Mucosa of descending colon (tissue), 3 donors: ENCODE measurements around the gene PLA2G4F. TPM values are rescaled to one million over a fixed set of nuclear protein-coding genes. Genes with fewer than 3 reads are reported as not detected.

ENCODE experiments used
- ATAC-seq: fragments of 200-7000 bp; cut with Tn5 transposase; one replicate; pipeline ENCODE4 v1.9.1; 2020; ENCODE audit warnings: mild to moderate bottlenecking, moderate library complexity
- DNase-seq, 3 donors: peaks; one replicate each; pipeline ENCODE4 v3.0.0-alpha.2; 2020
- H3K36me3 ChIP-seq: fragments of 200-600 bp; one replicate; pipeline ENCODE4 v1.8.0; 2021; ENCODE audit warnings: low read depth, mild to moderate bottlenecking
- H3K4me1 ChIP-seq: fragments of 200-600 bp; one replicate; pipeline ENCODE4 v1.8.0; 2021; ENCODE audit warnings: low read depth, mild to moderate bottlenecking
- H3K4me3 ChIP-seq: fragments of 200-600 bp; one replicate; pipeline ENCODE4 v1.8.0; 2021; ENCODE audit warnings: mild to moderate bottlenecking
- H3K9me3 ChIP-seq: fragments of 200-600 bp; one replicate; pipeline ENCODE4 v1.8.0; 2021; ENCODE audit warnings: mild to moderate bottlenecking
- CTCF ChIP-seq: fragments of 200-600 bp; IDR thresholded peaks from one replicate; pipeline ENCODE4 v1.8.0; 2022; ENCODE audit warnings: antibody characterized with exemption, mild to moderate bottlenecking
- intact Hi-C, 2 donors: fragments of 100-400 bp; cut with DNase I in 1 of 2; cut with micrococcal nuclease in 1 of 2; formaldehyde crosslinking; loops; one replicate each; pipeline versions ENCODE4 v1.11.0 to v1.11.1; 2022; cut with DNase I, micrococcal nuclease
- total RNA-seq, 3 donors: library from RNA; stranded (reverse); fragmentation: NEBNext Ultra II Directional in 2 of 3; extraction: Animal tissue kit (Norgen Biotek cat#: 25700) in 2 of 3; gene quantifications; one replicate each; pipeline versions ENCODE4 v1.2.1 to v1.2.4, GENCODE V29; 2021 to 2023
- donor health status: DM: no; HTN: no; CAD: no; lungs with moderate emphysema.
- donor health status: DM: no; HTN: no; CAD: no.
- donor health status: DM: no; HTN: yes; CAD: no.

PLA2G4F gene
- total RNA-seq, 3 donors from 2014 or later: 23.4 to 66.9 (median 41.2) TPM

GRCh38 chr15:42185801-42186200 lies 29.4 kb upstream of the PLA2G4F start:
- ATAC-seq (no peak), DNase-seq (no peak)
- H3K36me3 ChIP-seq: no peaks in the 10 kb centered on the region
- no peak overlapping the region for H3K4me3 ChIP-seq
- H3K4me1 ChIP-seq: no peaks in the 10 kb centered on the region
- intact Hi-C loops: no loop called here
- TF ChIP-seq CTCF: no peak
- H3K9me3 ChIP-seq: no peaks in the 10 kb centered on the region

DNA sequence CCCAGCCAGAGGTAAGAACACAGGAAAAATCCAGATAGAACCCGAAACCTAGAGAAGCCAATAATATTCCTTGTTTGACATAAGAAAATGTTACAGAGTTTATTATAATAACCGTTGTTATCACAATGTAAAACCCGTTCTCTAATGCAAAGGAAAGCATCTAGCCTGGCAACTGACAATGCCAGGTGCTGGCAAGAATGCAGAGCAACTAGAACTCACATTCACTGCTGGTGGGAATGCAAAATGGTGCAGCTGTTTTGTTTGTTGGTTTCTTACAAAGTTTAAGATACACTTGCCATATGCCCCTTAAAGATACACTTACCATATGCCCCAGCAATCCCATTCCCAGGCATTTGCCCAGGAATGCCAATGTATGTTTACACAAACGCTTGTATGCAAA lies 28.3 kb upstream of the PLA2G4F start:
- DNase-seq (no peak), ATAC-seq (no peak)
- Histone ChIP-seq H3K9me3 (no peaks in the 10 kb centered on the region), H3K4me1 (no peaks in the 10 kb centered on the region), H3K4me3 (no peak overlapping the region), H3K36me3 (no peaks in the 10 kb centered on the region)
- intact Hi-C loops: no loop called here
- TF ChIP-seq CTCF: no peak

DNA sequence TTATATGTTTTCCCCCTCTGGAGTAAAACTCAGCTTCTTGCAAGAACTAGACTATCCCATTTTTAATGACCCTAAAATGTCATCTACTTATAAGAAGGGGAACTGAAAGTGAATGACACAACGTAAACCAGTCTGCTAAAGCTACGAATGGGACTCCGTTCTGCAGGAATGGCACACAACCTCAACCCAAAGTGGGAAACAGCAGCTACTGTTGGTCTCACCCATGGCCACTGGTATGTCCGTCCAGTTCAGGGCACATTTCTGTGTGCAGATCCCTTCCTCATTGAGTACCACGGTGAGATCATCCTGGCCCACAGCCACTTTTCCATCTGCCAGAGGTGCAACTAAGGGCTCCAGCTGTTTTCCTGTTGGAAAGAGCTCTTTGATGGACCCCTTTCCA lies 27.9 kb upstream of the PLA2G4F start:
- TF ChIP-seq CTCF: no peak
- intact Hi-C loops: no loop called here

GRCh38 chr15:42182961-42183360 lies 26.5 kb upstream of the PLA2G4F start:
- Histone ChIP-seq H3K4me3 (no peak overlapping the region), H3K9me3 (no peaks in the 10 kb centered on the region), H3K4me1 (no peaks in the 10 kb centered on the region), H3K36me3 (peaks cover 2% of the 10 kb centered on the region)
- intact Hi-C loops: no loop called here
- ATAC-seq (no peak), DNase-seq (no peak)
- TF ChIP-seq CTCF: no peak

More for the DNA sequence above, 27.9 kb upstream of the PLA2G4F start:
- ATAC-seq (no peak), DNase-seq (peak in 1 of 3 donors; percentile 14)
- Histone ChIP-seq H3K36me3 (no peaks in the 10 kb centered on the region), H3K4me1 (no peaks in the 10 kb centered on the region), H3K9me3 (no peaks in the 10 kb centered on the region), H3K4me3 (no peak overlapping the region)

DNA sequence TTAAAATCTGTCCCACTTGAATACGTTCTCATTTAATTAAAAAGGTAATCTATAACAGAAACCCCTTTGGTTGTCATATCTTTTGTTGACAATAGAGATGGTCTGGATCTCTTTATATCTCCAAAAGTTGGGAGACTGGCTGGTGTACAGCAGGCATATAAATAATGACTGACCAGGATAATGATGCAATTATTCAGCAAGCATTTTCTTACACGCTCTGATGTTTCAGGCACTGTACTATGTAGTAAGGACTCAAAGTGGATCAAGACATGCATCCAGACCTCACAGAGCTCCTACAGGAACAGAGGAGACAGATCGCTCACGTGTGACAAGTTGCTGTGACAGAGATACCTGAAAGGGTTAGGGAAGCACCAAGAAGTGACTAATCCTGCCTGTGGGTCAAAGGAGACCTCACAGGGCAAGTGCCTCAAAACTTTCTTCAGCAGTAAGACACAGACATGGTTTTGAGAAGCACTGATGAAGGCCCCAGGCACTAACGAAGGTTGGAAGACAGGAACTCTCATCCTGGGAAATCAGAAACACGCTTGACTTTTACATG lies 26.0 kb upstream of the PLA2G4F start:
- ATAC-seq (no peak), DNase-seq (no peak)
- H3K4me3 ChIP-seq: no peak overlapping the region
- no peaks in the 10 kb centered on the region for H3K9me3 ChIP-seq
- intact Hi-C loops: no loop called here
- H3K36me3 ChIP-seq: peaks cover 6% of the 10 kb centered on the region
- no peak for TF ChIP-seq CTCF
- no peaks in the 10 kb centered on the region for H3K4me1 ChIP-seq

GRCh38 chr15:42178056-42178455 lies 21.6 kb upstream of the PLA2G4F start:
- peaks cover 6% of the 10 kb centered on the region for H3K36me3 ChIP-seq

More at GRCh38 chr15:42178056-42178455, 21.6 kb upstream of the PLA2G4F start:
- intact Hi-C loops: no loop called here
- no peak for DNase-seq
- Histone ChIP-seq H3K4me1 (no peaks in the 10 kb centered on the region), H3K9me3 (no peaks in the 10 kb centered on the region), H3K4me3 (no peak overlapping the region)
- peak; percentile 36 for ATAC-seq
- TF ChIP-seq CTCF: no peak
